ENCODE data around the gene CENPN. TPM values are rescaled to one million over a fixed set of nuclear protein-coding genes. Genes with fewer than 3 reads are reported as not detected.

CENPN gene
- total and polyA plus RNA-seq, 2 of the 13 experiments (the other 11 are each of a cell fraction or from before 2014, with no cell fraction given), result 29.7 to 129 TPM

GRCh38 chr16:80997139-80997798 is 9.7 kb upstream of the CENPN start (continued):
- TF ChIP-seq ZNF280D (CRISPR knock-in tag; IDR thresholded peaks at IDR 0.05) (no peak), BRF2 (CRISPR knock-in tag; IDR thresholded peaks at IDR 0.05) (no peak), CREM (IDR thresholded peaks at IDR 0.05) (no peak), CREM (CRISPR knock-in tag; IDR thresholded peaks at IDR 0.05) (no peak), ARNT2 (CRISPR knock-in tag; IDR thresholded peaks at IDR 0.05; ENCODE audit: low read depth) (no peak), ZSCAN30 (CRISPR knock-in tag; IDR thresholded peaks at IDR 0.05) (no peak), ZNF496 (CRISPR knock-in tag; IDR thresholded peaks at IDR 0.05; ENCODE audit: insufficient replicate concordance) (no peak), THAP9 (CRISPR knock-in tag; IDR thresholded peaks at IDR 0.05; ENCODE audit: borderline replicate concordance) (no peak), ZBTB37 (CRISPR knock-in tag; IDR thresholded peaks at IDR 0.05) (no peak), ZNF652 (CRISPR knock-in tag; IDR thresholded peaks at IDR 0.05; ENCODE audit: borderline replicate concordance, low read depth) (no peak), TCF7 (IDR thresholded peaks at IDR 0.05; ENCODE audit: low read depth) (no peak), ATAD3A (CRISPR knock-in tag; IDR thresholded peaks at IDR 0.05) (no peak), MLX (CRISPR knock-in tag; IDR thresholded peaks at IDR 0.05) (0 out of 2 replicates have a peak, but pooled peaks have one; percentile 18), ISL2 (CRISPR knock-in tag; IDR thresholded peaks at IDR 0.05) (no peak), ZNF616 (CRISPR knock-in tag; IDR thresholded peaks at IDR 0.05; ENCODE audit: low read depth) (no peak), FOXM1 (CRISPR knock-in tag; IDR thresholded peaks at IDR 0.05) (no peak), KDM6A (CRISPR knock-in tag; IDR thresholded peaks at IDR 0.05; ENCODE audit: low read depth) (0 out of 2 replicates have a peak, but pooled peaks have one; percentile 18), ZBTB21 (CRISPR knock-in tag; IDR thresholded peaks at IDR 0.05) (no peak), HDAC1 (CRISPR knock-in tag; IDR thresholded peaks at IDR 0.05) (no peak), ZNF749 (CRISPR knock-in tag; IDR thresholded peaks at IDR 0.05; ENCODE audit: borderline replicate concordance) (no peak), ATF4 (CRISPR knock-in tag; IDR thresholded peaks at IDR 0.05) (no peak)

All from HepG2 (cell line).